Measurements from ENCODE around the gene ELF5.

Gene ELF5

DNA sequence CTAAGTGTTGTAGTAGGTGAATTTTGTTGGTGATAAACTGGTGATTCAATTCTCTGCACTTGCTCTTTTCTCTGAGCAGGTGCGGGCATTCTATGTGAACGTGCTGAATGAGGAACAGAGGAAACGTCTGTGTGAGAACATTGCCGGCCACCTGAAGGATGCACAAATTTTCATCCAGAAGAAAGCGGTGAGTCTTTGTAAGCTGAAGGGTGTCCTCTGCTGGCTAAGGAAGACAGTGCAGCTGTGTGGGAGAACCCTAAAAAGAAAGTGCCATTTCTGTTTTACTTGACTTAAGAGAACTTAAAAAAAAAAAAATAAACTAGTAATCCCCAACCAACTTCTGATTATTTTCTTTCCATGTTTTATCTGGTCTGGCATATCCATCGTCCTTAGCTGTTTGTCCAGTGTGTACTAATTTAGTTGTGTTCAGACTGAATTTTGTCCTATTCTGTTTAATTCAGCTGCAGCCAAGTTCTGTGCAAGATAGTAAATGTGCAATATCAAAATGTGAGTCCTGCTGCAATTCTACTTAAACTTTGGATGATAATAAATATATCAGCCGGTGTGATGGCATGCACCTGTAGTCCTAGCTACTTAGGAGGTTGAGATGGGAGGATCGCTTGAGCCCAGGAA lies 45.3 kb downstream of the ELF5 start:
- H3K4me3 ChIP-seq (ENCODE audit: low read depth, low read length): no peak overlapping the region
- TF ChIP-seq, protein P1, sequence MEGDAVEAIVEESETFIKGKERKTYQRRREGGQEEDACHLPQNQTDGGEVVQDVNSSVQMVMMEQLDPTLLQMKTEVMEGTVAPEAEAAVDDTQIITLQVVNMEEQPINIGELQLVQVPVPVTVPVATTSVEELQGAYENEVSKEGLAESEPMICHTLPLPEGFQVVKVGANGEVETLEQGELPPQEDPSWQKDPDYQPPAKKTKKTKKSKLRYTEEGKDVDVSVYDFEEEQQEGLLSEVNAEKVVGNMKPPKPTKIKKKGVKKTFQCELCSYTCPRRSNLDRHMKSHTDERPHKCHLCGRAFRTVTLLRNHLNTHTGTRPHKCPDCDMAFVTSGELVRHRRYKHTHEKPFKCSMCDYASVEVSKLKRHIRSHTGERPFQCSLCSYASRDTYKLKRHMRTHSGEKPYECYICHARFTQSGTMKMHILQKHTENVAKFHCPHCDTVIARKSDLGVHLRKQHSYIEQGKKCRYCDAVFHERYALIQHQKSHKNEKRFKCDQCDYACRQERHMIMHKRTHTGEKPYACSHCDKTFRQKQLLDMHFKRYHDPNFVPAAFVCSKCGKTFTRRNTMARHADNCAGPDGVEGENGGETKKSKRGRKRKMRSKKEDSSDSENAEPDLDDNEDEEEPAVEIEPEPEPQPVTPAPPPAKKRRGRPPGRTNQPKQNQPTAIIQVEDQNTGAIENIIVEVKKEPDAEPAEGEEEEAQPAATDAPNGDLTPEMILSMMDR (IDR thresholded peaks at IDR 0.05; ENCODE audit: low read depth, low read length, missing control alignments): peak; percentile 66
- no peak for DNase-seq (ENCODE audit: low read depth)
- in situ Hi-C loops (cut with HindIII; ENCODE audit: low sequenced_read_pairs): no loop called here

DNA sequence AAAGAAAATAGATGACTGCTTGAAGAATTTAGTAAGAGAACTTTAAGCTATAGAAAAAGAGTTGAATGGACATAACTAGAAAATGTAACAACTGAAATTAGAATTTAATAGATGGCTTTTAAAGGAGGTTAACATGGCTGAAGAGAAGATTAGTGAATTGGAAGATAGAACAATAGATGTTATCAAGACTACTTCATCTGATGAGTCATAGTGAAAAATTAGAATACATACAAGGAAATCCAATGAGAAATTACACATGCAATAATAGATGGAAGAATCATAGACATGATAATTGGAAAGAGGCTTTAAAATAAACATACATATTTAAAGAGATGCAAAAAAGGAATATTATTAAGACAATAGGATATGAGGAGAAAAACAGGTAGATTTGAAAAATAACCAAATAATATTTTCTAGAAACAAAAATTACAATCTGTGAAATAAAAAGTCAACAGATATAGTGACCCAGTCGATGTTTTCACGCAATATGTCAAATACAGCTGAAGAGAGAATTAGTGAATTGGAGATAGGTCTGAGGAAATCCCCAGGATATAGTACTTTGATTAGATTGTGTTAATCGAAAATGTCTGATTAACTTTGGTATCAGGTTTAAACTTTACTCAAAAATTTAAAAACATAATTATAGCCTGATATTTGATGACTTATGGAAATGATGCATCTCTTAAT lies 46.6 kb downstream of the ELF5 start:
- no peak for DNase-seq (ENCODE audit: low read depth)
- TF ChIP-seq, protein P1 (IDR thresholded peaks at IDR 0.05; ENCODE audit: low read depth, low read length, missing control alignments): no peak
- no peak overlapping the region for H3K4me3 ChIP-seq (ENCODE audit: low read depth, low read length)
- in situ Hi-C loops (cut with HindIII; ENCODE audit: low sequenced_read_pairs): no loop called here

DNA sequence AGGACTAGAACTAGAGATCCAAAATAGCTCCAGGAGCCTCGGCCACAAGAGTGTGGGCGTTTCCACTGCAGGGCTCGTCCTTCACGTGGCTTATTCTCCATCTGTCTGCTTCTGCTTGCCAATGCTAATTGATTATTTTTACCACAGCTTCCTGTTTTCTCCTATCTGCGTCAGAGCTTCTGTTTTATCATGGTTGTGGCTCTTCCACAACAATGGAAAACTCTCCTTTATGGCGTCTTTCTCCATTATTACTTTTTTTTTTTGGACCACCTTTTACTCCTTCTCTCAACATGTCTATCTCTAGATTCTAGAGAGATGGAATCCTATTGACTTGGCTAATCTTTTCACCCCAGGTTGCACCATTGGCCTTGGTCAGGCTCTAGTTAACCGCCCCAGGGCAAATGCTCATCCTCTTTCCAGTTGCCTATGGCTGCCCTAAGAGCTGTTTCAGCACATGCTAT lies 49.0 kb downstream of the ELF5 start:
- no peak overlapping the region for H3K4me3 ChIP-seq (ENCODE audit: low read depth, low read length)
- DNase-seq (ENCODE audit: low read depth): no peak
- TF ChIP-seq, protein P1 (IDR thresholded peaks at IDR 0.05; ENCODE audit: low read depth, low read length, missing control alignments): no peak
- in situ Hi-C loops (cut with HindIII; ENCODE audit: low sequenced_read_pairs): no loop called here

DNA sequence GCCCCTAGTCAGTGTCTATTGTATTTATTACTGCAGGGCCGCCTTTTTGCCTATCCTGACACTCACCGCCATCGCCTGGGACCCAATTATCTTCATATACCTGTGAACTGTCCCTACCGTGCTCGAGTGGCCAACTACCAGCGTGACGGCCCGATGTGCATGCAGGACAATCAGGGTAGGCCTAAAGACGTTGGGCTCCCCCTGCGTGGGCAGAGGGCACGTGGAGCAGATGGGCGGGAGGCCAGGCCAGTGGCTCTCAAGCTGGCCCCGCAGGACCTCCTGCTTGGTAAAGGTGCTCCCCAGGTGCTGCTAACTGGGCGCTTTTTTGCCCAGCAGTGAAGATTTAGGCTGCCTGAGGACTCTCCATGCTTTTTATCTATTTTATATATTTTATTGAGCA lies 52.4 kb downstream of the ELF5 start:
- in situ Hi-C loops (cut with HindIII; ENCODE audit: low sequenced_read_pairs): no loop called here
- DNase-seq (ENCODE audit: low read depth): no peak
- H3K4me3 ChIP-seq (ENCODE audit: low read depth, low read length): no peak overlapping the region
- TF ChIP-seq, protein P1 (IDR thresholded peaks at IDR 0.05; ENCODE audit: low read depth, low read length, missing control alignments): no peak

DNA sequence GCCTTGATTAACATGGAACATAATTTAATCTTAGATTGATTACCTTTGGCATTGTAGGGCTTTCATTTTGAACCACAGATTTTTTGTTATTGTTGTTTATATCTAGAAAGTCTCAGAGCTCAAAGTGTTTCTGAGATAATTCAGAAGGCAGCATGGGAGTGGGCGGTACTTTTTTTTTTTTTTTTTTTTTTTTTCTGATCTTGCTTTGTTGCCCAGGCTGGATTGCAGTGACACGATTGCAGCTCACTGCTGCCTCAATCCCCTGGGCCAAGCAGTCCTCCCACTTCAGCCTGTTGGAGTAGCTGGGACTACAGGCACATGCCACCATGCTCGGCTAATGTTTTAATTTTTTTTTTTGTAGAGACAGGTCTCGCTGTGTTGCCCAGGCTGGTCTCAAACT lies 53.3 kb downstream of the ELF5 start:
- H3K4me3 ChIP-seq (ENCODE audit: low read depth, low read length): no peak overlapping the region
- in situ Hi-C loops (cut with HindIII; ENCODE audit: low sequenced_read_pairs): no loop called here
- DNase-seq (ENCODE audit: low read depth): no peak
- TF ChIP-seq, protein P1 (IDR thresholded peaks at IDR 0.05; ENCODE audit: low read depth, low read length, missing control alignments): no peak

DNA sequence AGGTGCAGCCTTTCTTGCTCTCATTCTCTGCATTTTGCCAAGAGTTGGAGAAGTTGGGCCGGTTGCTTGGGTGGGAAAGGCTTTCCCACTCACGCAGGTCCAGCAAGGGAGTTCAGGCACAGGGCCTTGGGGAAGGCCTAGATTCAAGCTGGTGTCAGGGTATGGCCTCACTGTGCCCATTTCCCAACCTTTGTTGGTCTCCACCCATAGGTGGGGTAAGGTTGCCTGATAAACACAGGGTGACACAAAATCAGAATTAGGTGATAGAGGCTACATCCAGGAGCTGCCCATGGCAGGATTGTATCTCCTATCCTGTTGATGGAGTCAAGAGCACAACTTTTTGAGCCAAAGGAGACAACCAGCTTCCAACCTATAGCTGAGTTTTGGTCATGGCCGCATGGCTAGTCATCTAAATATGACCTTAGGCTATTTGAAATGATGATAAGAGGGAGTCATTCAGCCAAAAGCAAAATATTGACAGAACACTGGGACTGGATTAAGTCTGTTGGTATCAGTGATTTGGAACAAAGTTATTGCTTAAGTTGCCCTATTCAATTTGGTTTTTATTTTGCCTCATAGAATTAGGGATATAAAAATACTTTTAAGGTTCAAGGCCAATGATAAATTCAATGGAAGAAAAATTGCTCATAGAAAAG lies 54.0 kb downstream of the ELF5 start:
- no peak overlapping the region for H3K4me3 ChIP-seq (ENCODE audit: low read depth, low read length)
- no peak for DNase-seq (ENCODE audit: low read depth)
- in situ Hi-C loops (cut with HindIII; ENCODE audit: low sequenced_read_pairs): no loop called here
- TF ChIP-seq, protein P1 (IDR thresholded peaks at IDR 0.05; ENCODE audit: low read depth, low read length, missing control alignments): no peak
